Fibroblast of villous mesenchyme (primary cell): ENCODE measurements around the gene MPP1. TPM values are rescaled to one million over a fixed set of nuclear protein-coding genes. Genes with fewer than 3 reads are reported as not detected.

Experiments used
- DNase-seq: peaks from one replicate; pipeline ENCODE4 v3.0.0-alpha.2; 2010; ENCODE audit warnings: low read depth
- H3K4me3 ChIP-seq: 2 replicates; pipeline ENCODE4 v1.5.1; 2011; ENCODE audit warnings: low read depth, mild to moderate bottlenecking, low read length
- CTCF ChIP-seq: IDR thresholded peaks from 2 replicates; pipeline ENCODE4 v1.5.1; 2012; ENCODE audit warnings: low read depth, mild to moderate bottlenecking, low read length; ENCODE audit not compliant: insufficient read depth
- total RNA-seq: library from RNA; depleted of rRNA; stranded (reverse); fragments of >200 nt; gene quantifications from 2 replicates; pipeline ENCODE4 v1.2.3, GENCODE V29; 2012

The MPP1 gene
- total RNA-seq, 1 donor, result 11.7 TPM

- no peak for DNase-seq
These were observed 7.2 kb upstream of the MPP1 start for GRCh38 chrX:154812341-154813101.

GRCh38 chrX:154809939-154810665 lies 4.8 kb upstream of the MPP1 start:
- no peak for TF ChIP-seq CTCF
- H3K4me3 ChIP-seq, result no peak overlapping the region
- DNase-seq, result peak; percentile 77

More at GRCh38 chrX:154812341-154813101, 7.2 kb upstream of the MPP1 start:
- H3K4me3 ChIP-seq, result no peak overlapping the region
- TF ChIP-seq CTCF, result no peak

GRCh38 chrX:154806837-154807501 lies 1.7 kb upstream of the MPP1 start:
- H3K4me3 ChIP-seq, result no peak overlapping the region
- no peak for TF ChIP-seq CTCF
- no peak for DNase-seq

- DNase-seq, result peak; percentile 68
- peak overlapping the region; percentile 71 for H3K4me3 ChIP-seq
- TF ChIP-seq CTCF, result no peak
These were observed 409 bp upstream of the MPP1 start for GRCh38 chrX:154805696-154806091.

- H3K4me3 ChIP-seq, result peak overlapping the region; percentile 71
- no peak for TF ChIP-seq CTCF
- no peak for DNase-seq
These were observed 876 bp downstream of the MPP1 start for GRCh38 chrX:154804261-154804956.

- no peak for DNase-seq
- TF ChIP-seq CTCF, result no peak
These were observed 2.3 kb downstream of the MPP1 start for GRCh38 chrX:154802947-154803346.

More at GRCh38 chrX:154802947-154803346, 2.3 kb downstream of the MPP1 start:
- H3K4me3 ChIP-seq, result no peak overlapping the region
